HUES6 (cell line): ENCODE measurements around the gene SLC5A10.

Source experiments
- H3K27ac ChIP-seq: 2 replicates; pipeline ENCODE4 v1.7.0; 2013; ENCODE audit warnings: low read depth, mild to moderate bottlenecking, low read length, inconsistent platforms
- H3K27me3 ChIP-seq: 2 replicates; pipeline ENCODE4 v1.6.1; 2013; ENCODE audit warnings: low read length; ENCODE audit not compliant: control insufficient read depth, insufficient read depth
- H3K36me3 ChIP-seq: 2 replicates; pipeline ENCODE4 v1.6.1; 2013; ENCODE audit warnings: low read length; ENCODE audit not compliant: control insufficient read depth, insufficient read depth
- H3K4me1 ChIP-seq: 2 replicates; pipeline ENCODE4 v1.6.1; 2013; ENCODE audit warnings: low read length; ENCODE audit not compliant: control insufficient read depth, insufficient read depth
- H3K4me3 ChIP-seq: 2 replicates; pipeline ENCODE4 v1.5.1; 2013; ENCODE audit warnings: low read depth, low read length
- H3K9ac ChIP-seq: one replicate; pipeline ENCODE4 v1.6.1; 2013; ENCODE audit warnings: mild to moderate bottlenecking, low read length
- H3K9me3 ChIP-seq: 2 replicates; pipeline ENCODE4 v1.6.1; 2013; ENCODE audit warnings: low read depth, low read length; ENCODE audit not compliant: control insufficient read depth, insufficient read depth

The SLC5A10 gene

GRCh38 chr17:18951941-18952842, at the start of gene SLC5A10:
TSS of gene SLC5A10 (plus strand) at chr17:18952165. CDS start at chr17:18952206, 41 bp downstream.
- H3K36me3 ChIP-seq: no peaks in the 10 kb centered on the region
- H3K9ac ChIP-seq: no peak within 1 kb of the TSS
- no peaks in the 10 kb centered on the region for H3K27me3 ChIP-seq
- no peak within 1 kb of the TSS for H3K4me3 ChIP-seq
- peaks cover 2% of the 10 kb centered on the region; the same call in 1 of the 2 replicates for H3K4me1 ChIP-seq
- no peak within 1 kb of the TSS for H3K27ac ChIP-seq
- no peaks in the 10 kb centered on the region for H3K9me3 ChIP-seq

GRCh38 chr17:18904482-18904881, 47.5 kb upstream of the SLC5A10 start:
- Histone ChIP-seq H3K27ac (no peak overlapping the region), H3K9me3 (no peaks in the 10 kb centered on the region), H3K9ac (no peak overlapping the region), H3K27me3 (no peaks in the 10 kb centered on the region), H3K36me3 (peaks cover 39% of the 10 kb centered on the region), H3K4me3 (no peak overlapping the region), H3K4me1 (no peaks in the 10 kb centered on the region)

- no peak overlapping the region for H3K9ac ChIP-seq
- no peak overlapping the region for H3K27ac ChIP-seq
- peaks cover 43% of the 10 kb centered on the region for H3K36me3 ChIP-seq
- H3K4me1 ChIP-seq: no peaks in the 10 kb centered on the region
- H3K4me3 ChIP-seq: no peak overlapping the region
- no peaks in the 10 kb centered on the region for H3K27me3 ChIP-seq
- H3K9me3 ChIP-seq: no peaks in the 10 kb centered on the region
Observed at GRCh38 chr17:18905226-18905625, 46.7 kb upstream of the SLC5A10 start.

DNA sequence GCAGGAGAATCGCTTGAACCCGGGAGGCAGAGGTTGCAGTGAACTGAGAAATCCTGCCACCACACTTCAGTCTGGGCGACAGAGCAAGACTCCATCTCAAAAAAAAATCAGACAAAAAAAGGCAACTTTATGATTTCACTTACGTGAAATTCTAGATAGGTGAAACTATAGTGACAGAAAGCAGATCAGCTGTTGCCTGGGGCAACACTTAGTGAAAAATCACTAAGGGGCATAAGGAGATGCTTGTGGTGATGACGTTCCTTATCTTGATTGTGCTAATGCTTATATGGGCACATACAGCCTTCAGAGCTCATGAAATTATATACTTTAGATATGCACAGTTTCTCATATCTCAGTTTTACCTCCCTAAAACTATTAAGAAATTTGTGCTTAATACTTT, 41.6 kb upstream of the SLC5A10 start:
- H3K27ac ChIP-seq: no peak overlapping the region
- no peaks in the 10 kb centered on the region for H3K27me3 ChIP-seq
- no peaks in the 10 kb centered on the region for H3K4me1 ChIP-seq
- H3K9me3 ChIP-seq: no peaks in the 10 kb centered on the region
- H3K9ac ChIP-seq: no peak overlapping the region
- peaks cover 63% of the 10 kb centered on the region for H3K36me3 ChIP-seq
- no peak overlapping the region for H3K4me3 ChIP-seq

- Histone ChIP-seq H3K9ac (no peak overlapping the region), H3K9me3 (no peaks in the 10 kb centered on the region), H3K27me3 (no peaks in the 10 kb centered on the region), H3K36me3 (peaks cover 66% of the 10 kb centered on the region), H3K27ac (no peak overlapping the region), H3K4me3 (no peak overlapping the region), H3K4me1 (no peaks in the 10 kb centered on the region)
Observed at GRCh38 chr17:18910881-18911280, 41.1 kb upstream of the SLC5A10 start.

GRCh38 chr17:18916816-18917500, 35.0 kb upstream of the SLC5A10 start:
- no peaks in the 10 kb centered on the region for H3K9me3 ChIP-seq
- H3K9ac ChIP-seq: no peak overlapping the region
- H3K27me3 ChIP-seq: no peaks in the 10 kb centered on the region
- peaks cover 47% of the 10 kb centered on the region for H3K36me3 ChIP-seq
- no peaks in the 10 kb centered on the region for H3K4me1 ChIP-seq
- H3K27ac ChIP-seq: no peak overlapping the region
- no peak overlapping the region for H3K4me3 ChIP-seq

DNA sequence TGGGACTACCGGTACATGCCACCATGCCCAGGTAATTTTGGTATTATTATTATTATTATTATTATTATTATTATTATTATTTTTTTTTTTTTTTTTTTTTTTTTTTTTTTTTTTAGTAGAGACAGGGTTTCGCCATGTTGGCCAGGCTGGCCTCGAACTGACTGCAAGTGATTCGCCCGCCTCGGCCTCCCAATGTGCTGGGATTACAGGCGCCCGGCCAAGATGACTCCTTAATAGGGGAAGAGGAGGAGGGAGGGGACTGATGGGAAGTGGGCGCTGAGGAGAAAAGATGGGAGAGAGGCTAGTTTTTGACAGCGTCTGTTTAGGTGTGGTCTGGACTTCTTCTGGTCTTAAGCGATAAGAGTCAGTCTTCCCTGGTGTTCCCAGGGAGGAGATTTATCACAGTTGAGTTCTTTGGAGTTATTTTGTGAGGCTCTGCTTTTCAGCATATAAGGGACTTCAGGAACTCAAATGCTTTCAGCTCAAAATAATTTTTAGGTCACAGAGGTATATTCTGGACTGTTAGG, 34.4 kb upstream of the SLC5A10 start:
- Histone ChIP-seq H3K4me3 (no peak overlapping the region), H3K27ac (no peak overlapping the region), H3K27me3 (no peaks in the 10 kb centered on the region), H3K9ac (no peak overlapping the region), H3K36me3 (peaks cover 40% of the 10 kb centered on the region), H3K4me1 (no peaks in the 10 kb centered on the region), H3K9me3 (no peaks in the 10 kb centered on the region)

- peaks cover 3% of the 10 kb centered on the region; the same call in 1 of the 2 replicates for H3K4me1 ChIP-seq
- no peaks in the 10 kb centered on the region for H3K9me3 ChIP-seq
- H3K27ac ChIP-seq: no peak overlapping the region
- no peak overlapping the region for H3K4me3 ChIP-seq
- peaks cover 38% of the 10 kb centered on the region for H3K36me3 ChIP-seq
- H3K27me3 ChIP-seq: no peaks in the 10 kb centered on the region
- no peak overlapping the region for H3K9ac ChIP-seq
Observed at GRCh38 chr17:18919963-18920362, 32.0 kb upstream of the SLC5A10 start.

GRCh38 chr17:18920911-18921441, 31.0 kb upstream of the SLC5A10 start:
- Histone ChIP-seq H3K27ac (no peak overlapping the region), H3K27me3 (no peaks in the 10 kb centered on the region), H3K9me3 (no peaks in the 10 kb centered on the region), H3K4me1 (peaks cover 10% of the 10 kb centered on the region; the same call in 1 of the 2 replicates), H3K9ac (peak overlapping the region; percentile 16), H3K4me3 (no peak overlapping the region), H3K36me3 (peaks cover 34% of the 10 kb centered on the region)

- no peak overlapping the region for H3K4me3 ChIP-seq
- H3K36me3 ChIP-seq: peaks cover 31% of the 10 kb centered on the region
- no peaks in the 10 kb centered on the region for H3K27me3 ChIP-seq
- peaks cover 10% of the 10 kb centered on the region; the same call in 1 of the 2 replicates for H3K4me1 ChIP-seq
- no peak overlapping the region for H3K9ac ChIP-seq
- H3K27ac ChIP-seq: no peak overlapping the region
- H3K9me3 ChIP-seq: no peaks in the 10 kb centered on the region
Observed at GRCh38 chr17:18921485-18921884, 30.5 kb upstream of the SLC5A10 start.
